Astrocyte of the spinal cord (primary cell): ENCODE measurements around the gene IL21.

Source experiments
- DNase-seq: peaks from one replicate; pipeline ENCODE4 v3.0.0; 2011; ENCODE audit warnings: low read depth, low spot score
- H3K4me3 ChIP-seq: 2 replicates; pipeline ENCODE4 v1.5.1; 2011; ENCODE audit warnings: low read depth, mild to moderate bottlenecking, low read length, moderate library complexity
- CTCF ChIP-seq: IDR thresholded peaks from 2 replicates; pipeline ENCODE4 v1.5.1; 2012; ENCODE audit warnings: low read depth, mild to moderate bottlenecking, low read length, inconsistent platforms
- in situ Hi-C: cut with HindIII; loops from 2 replicates; pipeline ENCODE4 v1.10.0; 2017; ENCODE audit warnings: low sequenced_read_pairs

Gene IL21

GRCh38 chr4:122562449-122562848 is 58.4 kb downstream of the IL21 start:
- TF ChIP-seq CTCF = no peak
- DNase-seq = no peak
- no peak overlapping the region for H3K4me3 ChIP-seq
- in situ Hi-C loops = no loop called here
